SK-N-SH treated with all-trans-retinoic acid at 6 μM for 48 hours (cell line): ENCODE data around the gene KRT36.

Source experiments
- ATAC-seq: fragments of 200-7000 bp; cut with Tn5 transposase; 3 replicates; pipeline ENCODE4 v1.9.1; 2020; ENCODE audit warnings: mild to moderate bottlenecking, moderate library complexity
- ARNTL ChIP-seq: fragments of 450-650 bp; formaldehyde crosslinking; IDR thresholded peaks from 2 replicates; pipeline ENCODE4 v1.5.0; 2020; ENCODE audit warnings: low read depth, mild to moderate bottlenecking, moderate library complexity, borderline replicate concordance
- BACH2 ChIP-seq: fragments of 250-450 bp; sonication (Bioruptor Pico); IDR thresholded peaks from 2 replicates; pipeline ENCODE4 v1.9.0; 2021; ENCODE audit warnings: mild to moderate bottlenecking, borderline replicate concordance
- CSDC2 ChIP-seq: fragments of 250-450 bp; sonication (Bioruptor Pico); IDR thresholded peaks from 2 replicates; pipeline ENCODE4 v1.5.0; 2020; ENCODE audit warnings: mild to moderate bottlenecking, moderate library complexity
- ESRRG ChIP-seq: fragments of 250-450 bp; sonication (Bioruptor Pico); IDR thresholded peaks from 2 replicates; pipeline ENCODE4 v1.6.1; 2021; ENCODE audit warnings: mild to moderate bottlenecking
- ISL1 ChIP-seq: fragments of 250-450 bp; sonication (Bioruptor Pico); IDR thresholded peaks from 2 replicates; pipeline ENCODE4 v2.1.2; 2022; ENCODE audit warnings: mild to moderate bottlenecking, moderate library complexity
- OSR1 ChIP-seq: fragments of 250-450 bp; sonication (Bioruptor Pico); IDR thresholded peaks from 2 replicates; pipeline ENCODE4 v1.8.0; 2022; ENCODE audit warnings: moderate library complexity, mild to moderate bottlenecking, inconsistent platforms
- RARB ChIP-seq: fragments of 250-450 bp; sonication (Bioruptor Pico); IDR thresholded peaks from 2 replicates; pipeline ENCODE4 v1.8.0; 2021; ENCODE audit warnings: mild to moderate bottlenecking, moderate library complexity
- SNAI2 ChIP-seq: fragments of 250-450 bp; sonication (Bioruptor Pico); IDR thresholded peaks from 2 replicates; pipeline ENCODE4 v1.5.0; 2020; ENCODE audit warnings: mild to moderate bottlenecking, moderate library complexity
- TCF4 ChIP-seq: fragments of 250-450 bp; sonication (Bioruptor Pico); IDR thresholded peaks from 2 replicates; pipeline ENCODE4 v1.8.0; 2021; ENCODE audit warnings: mild to moderate bottlenecking, moderate library complexity, borderline replicate concordance
- TOX ChIP-seq: fragments of 250-450 bp; sonication (Bioruptor Pico); IDR thresholded peaks from 2 replicates; pipeline ENCODE4 v1.8.0; 2021; ENCODE audit warnings: mild to moderate bottlenecking, moderate library complexity, borderline replicate concordance
- ZC3H10 ChIP-seq: fragments of 250-450 bp; sonication (Bioruptor Pico); IDR thresholded peaks from 2 replicates; pipeline ENCODE4 v1.5.1; 2021; ENCODE audit warnings: mild to moderate bottlenecking, moderate library complexity
- ZFP3 ChIP-seq: fragments of 250-450 bp; sonication (Bioruptor Pico); IDR thresholded peaks from 2 replicates; pipeline ENCODE4 v1.5.0; 2020; ENCODE audit warnings: mild to moderate bottlenecking, moderate library complexity
- ZFP30 ChIP-seq: fragments of 450-650 bp; formaldehyde crosslinking; IDR thresholded peaks from 2 replicates; pipeline ENCODE4 v1.5.0; 2022; ENCODE audit warnings: mild to moderate bottlenecking, moderate library complexity
- ZNF565 ChIP-seq: fragments of 450-650 bp; formaldehyde crosslinking; conservative IDR thresholded peaks from 2 replicates; pipeline ENCODE4 v1.5.0; 2020; ENCODE audit warnings: low read depth, mild to moderate bottlenecking, moderate library complexity
- ZNF70 ChIP-seq: fragments of 450-650 bp; formaldehyde crosslinking; IDR thresholded peaks from 2 replicates; pipeline ENCODE4 v1.5.0; 2020; ENCODE audit warnings: mild to moderate bottlenecking, moderate library complexity
- ZNF8 ChIP-seq: fragments of 450-650 bp; formaldehyde crosslinking; IDR thresholded peaks from 2 replicates; pipeline ENCODE4 v1.5.0; 2020; ENCODE audit warnings: mild to moderate bottlenecking, moderate library complexity
- TF ChIP-seq, protein P1 (sequence below): fragments of 250-450 bp; sonication (Bioruptor Pico); IDR thresholded peaks from 2 replicates; pipeline ENCODE4 v1.5.1; 2020; ENCODE audit warnings: low read depth, mild to moderate bottlenecking, moderate library complexity
- TF ChIP-seq, protein P2 (sequence below): fragments of 250-450 bp; sonication (Bioruptor Pico); IDR thresholded peaks from 2 replicates; pipeline ENCODE4 v1.5.0; 2020; ENCODE audit warnings: mild to moderate bottlenecking, moderate library complexity
- TF ChIP-seq, protein P3 (sequence below): fragments of 250-450 bp; sonication (Bioruptor Pico); IDR thresholded peaks from 2 replicates; pipeline ENCODE4 v1.5.1; 2021; ENCODE audit warnings: mild to moderate bottlenecking, moderate library complexity
- TF ChIP-seq, protein P4 (sequence below): fragments of 250-450 bp; sonication (Bioruptor Pico); IDR thresholded peaks from 2 replicates; pipeline ENCODE4 v1.8.0; 2020; ENCODE audit warnings: mild to moderate bottlenecking, moderate library complexity, borderline replicate concordance
- TF ChIP-seq, protein P5 (sequence below): fragments of 250-450 bp; sonication (Bioruptor Pico); IDR thresholded peaks from 2 replicates; pipeline ENCODE4 v1.8.0; 2021; ENCODE audit warnings: low read depth, mild to moderate bottlenecking, moderate library complexity, borderline replicate concordance

Gene KRT36

DNA sequence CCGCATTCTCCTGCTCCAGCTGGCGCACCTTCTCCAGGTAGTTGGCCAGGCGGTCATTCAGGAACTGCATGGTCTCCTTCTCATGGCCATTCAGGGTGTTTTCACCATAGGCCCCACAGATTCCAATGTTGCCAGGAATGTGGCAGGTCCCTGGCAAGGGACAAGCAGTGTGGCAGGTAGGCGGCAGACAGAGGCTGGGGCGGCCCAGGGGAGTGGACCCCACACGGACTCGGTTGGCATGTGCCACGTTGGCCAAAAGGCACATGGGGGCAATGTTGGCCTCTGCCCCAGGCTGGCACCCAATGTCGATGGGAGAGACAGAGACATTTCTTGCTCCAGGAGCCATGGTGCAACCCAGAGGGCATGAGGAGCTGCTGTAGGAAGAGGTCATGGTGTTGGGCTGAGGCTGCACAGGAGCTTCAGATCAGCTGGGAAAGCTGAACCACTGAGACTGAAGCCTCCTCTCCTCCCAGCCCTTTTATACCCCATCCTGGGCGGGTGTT is 49.1 kb downstream of the KRT36 start, which contains the start of gene KRT38:
KRT38 (minus strand) TSS at position 453 of the 503 bp plus-strand sequence; CDS start at position 391, 62 bp downstream.
- no peak for ATAC-seq

DNA sequence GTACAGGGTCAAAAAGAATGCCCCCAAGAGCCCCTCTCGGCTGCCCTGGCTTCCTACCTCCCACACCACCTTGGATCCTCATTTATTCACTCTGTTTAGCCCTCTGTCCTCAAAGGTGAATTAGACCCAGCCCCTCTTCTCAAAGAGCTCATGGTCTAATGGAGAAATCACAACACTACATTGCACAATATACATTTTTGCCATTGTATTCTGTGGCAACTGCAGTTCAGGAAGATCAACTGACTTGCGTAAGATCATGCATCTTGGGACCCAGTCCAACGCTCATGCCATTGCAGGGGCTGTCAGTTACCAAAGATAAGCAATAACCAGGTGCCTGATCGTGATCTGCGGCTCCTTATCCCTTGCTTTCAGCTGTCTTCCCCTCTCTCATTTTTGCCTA is 50.3 kb downstream of the KRT36 start:
- no peak for TF ChIP-seq BACH2 (CRISPR knock-in tag)
- no peak for TF ChIP-seq ESRRG
- TF ChIP-seq ARNTL (CRISPR knock-in tag), result no peak
- TF ChIP-seq TCF4 (CRISPR knock-in tag), result no peak
- TF ChIP-seq, protein P1, sequence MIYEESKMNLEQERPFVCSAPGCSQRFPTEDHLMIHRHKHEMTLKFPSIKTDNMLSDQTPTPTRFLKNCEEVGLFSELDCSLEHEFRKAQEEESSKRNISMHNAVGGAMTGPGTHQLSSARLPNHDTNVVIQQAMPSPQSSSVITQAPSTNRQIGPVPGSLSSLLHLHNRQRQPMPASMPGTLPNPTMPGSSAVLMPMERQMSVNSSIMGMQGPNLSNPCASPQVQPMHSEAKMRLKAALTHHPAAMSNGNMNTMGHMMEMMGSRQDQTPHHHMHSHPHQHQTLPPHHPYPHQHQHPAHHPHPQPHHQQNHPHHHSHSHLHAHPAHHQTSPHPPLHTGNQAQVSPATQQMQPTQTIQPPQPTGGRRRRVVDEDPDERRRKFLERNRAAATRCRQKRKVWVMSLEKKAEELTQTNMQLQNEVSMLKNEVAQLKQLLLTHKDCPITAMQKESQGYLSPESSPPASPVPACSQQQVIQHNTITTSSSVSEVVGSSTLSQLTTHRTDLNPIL (CRISPR knock-in tag), result no peak
- no peak for TF ChIP-seq ZFP3 (CRISPR knock-in tag)
- TF ChIP-seq TOX (CRISPR knock-in tag), result no peak
- TF ChIP-seq ISL1 (CRISPR knock-in tag), result no peak
- TF ChIP-seq ZNF8 (CRISPR knock-in tag), result no peak
- TF ChIP-seq, protein P2, sequence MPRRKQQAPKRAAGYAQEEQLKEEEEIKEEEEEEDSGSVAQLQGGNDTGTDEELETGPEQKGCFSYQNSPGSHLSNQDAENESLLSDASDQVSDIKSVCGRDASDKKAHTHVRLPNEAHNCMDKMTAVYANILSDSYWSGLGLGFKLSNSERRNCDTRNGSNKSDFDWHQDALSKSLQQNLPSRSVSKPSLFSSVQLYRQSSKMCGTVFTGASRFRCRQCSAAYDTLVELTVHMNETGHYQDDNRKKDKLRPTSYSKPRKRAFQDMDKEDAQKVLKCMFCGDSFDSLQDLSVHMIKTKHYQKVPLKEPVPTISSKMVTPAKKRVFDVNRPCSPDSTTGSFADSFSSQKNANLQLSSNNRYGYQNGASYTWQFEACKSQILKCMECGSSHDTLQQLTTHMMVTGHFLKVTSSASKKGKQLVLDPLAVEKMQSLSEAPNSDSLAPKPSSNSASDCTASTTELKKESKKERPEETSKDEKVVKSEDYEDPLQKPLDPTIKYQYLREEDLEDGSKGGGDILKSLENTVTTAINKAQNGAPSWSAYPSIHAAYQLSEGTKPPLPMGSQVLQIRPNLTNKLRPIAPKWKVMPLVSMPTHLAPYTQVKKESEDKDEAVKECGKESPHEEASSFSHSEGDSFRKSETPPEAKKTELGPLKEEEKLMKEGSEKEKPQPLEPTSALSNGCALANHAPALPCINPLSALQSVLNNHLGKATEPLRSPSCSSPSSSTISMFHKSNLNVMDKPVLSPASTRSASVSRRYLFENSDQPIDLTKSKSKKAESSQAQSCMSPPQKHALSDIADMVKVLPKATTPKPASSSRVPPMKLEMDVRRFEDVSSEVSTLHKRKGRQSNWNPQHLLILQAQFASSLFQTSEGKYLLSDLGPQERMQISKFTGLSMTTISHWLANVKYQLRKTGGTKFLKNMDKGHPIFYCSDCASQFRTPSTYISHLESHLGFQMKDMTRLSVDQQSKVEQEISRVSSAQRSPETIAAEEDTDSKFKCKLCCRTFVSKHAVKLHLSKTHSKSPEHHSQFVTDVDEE (CRISPR knock-in tag), result no peak
- TF ChIP-seq, protein P3, sequence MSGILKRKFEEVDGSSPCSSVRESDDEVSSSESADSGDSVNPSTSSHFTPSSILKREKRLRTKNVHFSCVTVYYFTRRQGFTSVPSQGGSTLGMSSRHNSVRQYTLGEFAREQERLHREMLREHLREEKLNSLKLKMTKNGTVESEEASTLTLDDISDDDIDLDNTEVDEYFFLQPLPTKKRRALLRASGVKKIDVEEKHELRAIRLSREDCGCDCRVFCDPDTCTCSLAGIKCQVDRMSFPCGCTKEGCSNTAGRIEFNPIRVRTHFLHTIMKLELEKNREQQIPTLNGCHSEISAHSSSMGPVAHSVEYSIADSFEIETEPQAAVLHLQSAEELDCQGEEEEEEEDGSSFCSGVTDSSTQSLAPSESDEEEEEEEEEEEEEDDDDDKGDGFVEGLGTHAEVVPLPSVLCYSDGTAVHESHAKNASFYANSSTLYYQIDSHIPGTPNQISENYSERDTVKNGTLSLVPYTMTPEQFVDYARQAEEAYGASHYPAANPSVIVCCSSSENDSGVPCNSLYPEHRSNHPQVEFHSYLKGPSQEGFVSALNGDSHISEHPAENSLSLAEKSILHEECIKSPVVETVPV, result no peak
- no peak for TF ChIP-seq ZFP30 (CRISPR knock-in tag)
- no peak for TF ChIP-seq OSR1 (CRISPR knock-in tag)
- no peak for TF ChIP-seq CSDC2 (CRISPR knock-in tag)
- TF ChIP-seq, protein P4, sequence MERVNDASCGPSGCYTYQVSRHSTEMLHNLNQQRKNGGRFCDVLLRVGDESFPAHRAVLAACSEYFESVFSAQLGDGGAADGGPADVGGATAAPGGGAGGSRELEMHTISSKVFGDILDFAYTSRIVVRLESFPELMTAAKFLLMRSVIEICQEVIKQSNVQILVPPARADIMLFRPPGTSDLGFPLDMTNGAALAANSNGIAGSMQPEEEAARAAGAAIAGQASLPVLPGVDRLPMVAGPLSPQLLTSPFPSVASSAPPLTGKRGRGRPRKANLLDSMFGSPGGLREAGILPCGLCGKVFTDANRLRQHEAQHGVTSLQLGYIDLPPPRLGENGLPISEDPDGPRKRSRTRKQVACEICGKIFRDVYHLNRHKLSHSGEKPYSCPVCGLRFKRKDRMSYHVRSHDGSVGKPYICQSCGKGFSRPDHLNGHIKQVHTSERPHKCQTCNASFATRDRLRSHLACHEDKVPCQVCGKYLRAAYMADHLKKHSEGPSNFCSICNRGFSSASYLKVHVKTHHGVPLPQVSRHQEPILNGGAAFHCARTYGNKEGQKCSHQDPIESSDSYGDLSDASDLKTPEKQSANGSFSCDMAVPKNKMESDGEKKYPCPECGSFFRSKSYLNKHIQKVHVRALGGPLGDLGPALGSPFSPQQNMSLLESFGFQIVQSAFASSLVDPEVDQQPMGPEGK (CRISPR knock-in tag), result no peak
- TF ChIP-seq ZNF565 (CRISPR knock-in tag), result no peak
- TF ChIP-seq RARB (CRISPR knock-in tag), result no peak
- TF ChIP-seq ZC3H10 (CRISPR knock-in tag), result no peak
- ATAC-seq, result no peak

More for the DNA sequence above, 49.1 kb downstream of the KRT36 start, which contains the start of gene KRT38:
- TF ChIP-seq, protein P5, sequence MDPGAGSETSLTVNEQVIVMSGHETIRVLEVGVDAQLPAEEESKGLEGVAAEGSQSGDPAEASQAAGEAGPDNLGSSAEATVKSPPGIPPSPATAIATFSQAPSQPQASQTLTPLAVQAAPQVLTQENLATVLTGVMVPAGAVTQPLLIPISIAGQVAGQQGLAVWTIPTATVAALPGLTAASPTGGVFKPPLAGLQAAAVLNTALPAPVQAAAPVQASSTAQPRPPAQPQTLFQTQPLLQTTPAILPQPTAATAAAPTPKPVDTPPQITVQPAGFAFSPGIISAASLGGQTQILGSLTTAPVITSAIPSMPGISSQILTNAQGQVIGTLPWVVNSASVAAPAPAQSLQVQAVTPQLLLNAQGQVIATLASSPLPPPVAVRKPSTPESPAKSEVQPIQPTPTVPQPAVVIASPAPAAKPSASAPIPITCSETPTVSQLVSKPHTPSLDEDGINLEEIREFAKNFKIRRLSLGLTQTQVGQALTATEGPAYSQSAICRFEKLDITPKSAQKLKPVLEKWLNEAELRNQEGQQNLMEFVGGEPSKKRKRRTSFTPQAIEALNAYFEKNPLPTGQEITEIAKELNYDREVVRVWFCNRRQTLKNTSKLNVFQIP (CRISPR knock-in tag), result no peak

DNA sequence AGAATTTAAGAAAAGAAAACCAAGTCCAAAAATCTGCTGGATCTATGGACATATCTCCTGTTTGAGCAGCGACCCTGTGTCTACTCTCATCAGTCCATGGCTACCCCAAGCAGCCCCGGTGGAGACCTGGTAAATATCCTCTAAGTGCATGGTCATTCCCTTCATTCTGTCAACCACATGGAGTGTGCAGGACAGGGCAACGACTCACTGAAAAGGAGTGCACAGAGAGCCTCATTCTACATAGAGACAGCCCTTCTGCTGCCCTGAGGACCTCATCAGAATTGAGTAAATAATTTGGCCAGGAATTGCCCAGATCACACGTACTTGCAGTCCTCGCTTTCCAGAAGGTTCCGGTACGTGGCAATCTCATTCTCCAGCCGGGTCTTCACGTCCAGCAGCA is 51.9 kb downstream of the KRT36 start:
- TF ChIP-seq SNAI2 (CRISPR knock-in tag) (no peak), ZNF70 (CRISPR knock-in tag) (no peak), ZNF8 (CRISPR knock-in tag) (no peak), ARNTL (CRISPR knock-in tag) (no peak), OSR1 (CRISPR knock-in tag) (no peak), CSDC2 (CRISPR knock-in tag) (no peak), ESRRG (no peak), ZNF565 (CRISPR knock-in tag) (no peak), ISL1 (CRISPR knock-in tag) (no peak), ZC3H10 (CRISPR knock-in tag) (no peak)
- TF ChIP-seq, protein P4 (CRISPR knock-in tag), result no peak
- TF ChIP-seq, protein P1 (CRISPR knock-in tag), result no peak
- TF ChIP-seq, protein P5 (CRISPR knock-in tag), result no peak

More for the DNA sequence above, 51.9 kb downstream of the KRT36 start:
- no peak for ATAC-seq
